Lower leg skin (tissue), 4 donors: ENCODE measurements around the gene ADAMTS17. TPM values are rescaled to one million over a fixed set of nuclear protein-coding genes. Genes with fewer than 3 reads are reported as not detected.

ENCODE experiments used
- DNase-seq, 2 donors: peaks; one replicate each; pipeline ENCODE4 v3.0.0-alpha.2; 2019; ENCODE audit warnings: low spot score in 2 of 2
- H3K4me3 ChIP-seq: fragments of 200-600 bp; sonication (generic); 2 replicates; pipeline ENCODE4 v1.5.1; 2017; ENCODE audit warnings: mild to moderate bottlenecking, low read depth; ENCODE audit not compliant: poor library complexity, severe bottlenecking
- POLR2A ChIP-seq, 2 donors: fragments of 450-650 bp; IDR thresholded peaks; one replicate each; pipeline ENCODE4 v1.6.1; 2016 to 2017; ENCODE audit warnings: antibody characterized with exemption in 2 of 2, mild to moderate bottlenecking in 1 of 2, moderate library complexity in 1 of 2
- WGBS, 2 donors: methylation state at CpG; one replicate each; pipeline ENCODE4 v1.1.5; 2018; 5-methylcytosine and 5-hydroxymethylcytosine counted together
- intact Hi-C: fragments of 100-400 bp; cut with DNase I; formaldehyde crosslinking; loops from one replicate; pipeline ENCODE4 v1.15.0; 2023; ENCODE audit warnings: low total_unique reads
- total RNA-seq, 4 donors: library from RNA; depleted of rRNA; stranded (reverse); fragments of >200 nt; gene quantifications; one replicate each; pipeline ENCODE4 v1.1.0, GENCODE V29; 2016
- TF ChIP-seq, protein P1 (sequence below), 3 donors: fragments of 450-650 bp; IDR thresholded peaks; one replicate each; pipeline ENCODE4 v1.5.1; 2016; ENCODE audit warnings: antibody characterized with exemption in 3 of 3, mild to moderate bottlenecking in 3 of 3, moderate library complexity in 2 of 3

ADAMTS17 gene
- total RNA-seq, 4 donors from 2014 or later, result 3.5 to 7.8 (median 3.9) TPM

DNA sequence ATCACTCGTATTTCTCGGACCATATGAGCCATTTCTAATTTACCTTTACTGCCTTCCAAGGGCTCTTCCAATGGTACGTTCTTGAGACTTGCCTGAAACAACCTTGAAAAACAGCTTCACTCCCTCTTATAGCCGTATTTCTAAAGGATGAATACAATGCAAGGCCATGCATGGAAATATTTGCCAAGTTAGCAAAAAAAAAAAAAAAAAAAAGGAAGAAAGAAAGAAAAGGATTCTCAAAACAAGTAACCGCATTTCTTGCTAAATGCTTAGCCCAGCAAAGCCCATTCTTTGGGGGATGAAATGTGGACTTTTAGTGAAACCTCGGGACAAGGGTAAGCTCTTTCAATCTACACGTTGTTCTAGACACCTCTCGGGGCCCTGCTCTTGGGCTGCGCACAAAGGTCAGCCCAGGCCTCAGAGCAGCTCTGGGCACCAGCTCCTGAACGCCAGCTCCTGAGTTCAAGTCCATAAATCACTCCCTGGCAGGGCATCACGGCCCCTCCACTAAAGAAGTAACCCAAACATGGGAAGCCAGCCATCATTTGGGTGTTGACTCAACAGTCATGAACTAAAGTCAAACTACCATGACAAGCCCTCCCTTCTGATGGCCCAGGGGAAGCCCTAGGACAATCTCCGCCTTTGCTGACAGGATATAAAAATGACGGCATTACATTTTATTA lies 132.7 kb downstream of the ADAMTS17 start:
- 73 to 80% methylated on average over 13 of the region's 13 CpGs for WGBS, 2 donors
- intact Hi-C loops, result loop anchor here (10.0 kb wide), 1 partner anchor 126 kb away; no protein-coding TSS in a partner anchor
- no peak for DNase-seq
- TF ChIP-seq POLR2A (IDR thresholded peaks at IDR 0.05), result no peak
- TF ChIP-seq, protein P1, sequence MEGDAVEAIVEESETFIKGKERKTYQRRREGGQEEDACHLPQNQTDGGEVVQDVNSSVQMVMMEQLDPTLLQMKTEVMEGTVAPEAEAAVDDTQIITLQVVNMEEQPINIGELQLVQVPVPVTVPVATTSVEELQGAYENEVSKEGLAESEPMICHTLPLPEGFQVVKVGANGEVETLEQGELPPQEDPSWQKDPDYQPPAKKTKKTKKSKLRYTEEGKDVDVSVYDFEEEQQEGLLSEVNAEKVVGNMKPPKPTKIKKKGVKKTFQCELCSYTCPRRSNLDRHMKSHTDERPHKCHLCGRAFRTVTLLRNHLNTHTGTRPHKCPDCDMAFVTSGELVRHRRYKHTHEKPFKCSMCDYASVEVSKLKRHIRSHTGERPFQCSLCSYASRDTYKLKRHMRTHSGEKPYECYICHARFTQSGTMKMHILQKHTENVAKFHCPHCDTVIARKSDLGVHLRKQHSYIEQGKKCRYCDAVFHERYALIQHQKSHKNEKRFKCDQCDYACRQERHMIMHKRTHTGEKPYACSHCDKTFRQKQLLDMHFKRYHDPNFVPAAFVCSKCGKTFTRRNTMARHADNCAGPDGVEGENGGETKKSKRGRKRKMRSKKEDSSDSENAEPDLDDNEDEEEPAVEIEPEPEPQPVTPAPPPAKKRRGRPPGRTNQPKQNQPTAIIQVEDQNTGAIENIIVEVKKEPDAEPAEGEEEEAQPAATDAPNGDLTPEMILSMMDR (IDR thresholded peaks at IDR 0.05), result no peak
- H3K4me3 ChIP-seq, result no peak overlapping the region

DNA sequence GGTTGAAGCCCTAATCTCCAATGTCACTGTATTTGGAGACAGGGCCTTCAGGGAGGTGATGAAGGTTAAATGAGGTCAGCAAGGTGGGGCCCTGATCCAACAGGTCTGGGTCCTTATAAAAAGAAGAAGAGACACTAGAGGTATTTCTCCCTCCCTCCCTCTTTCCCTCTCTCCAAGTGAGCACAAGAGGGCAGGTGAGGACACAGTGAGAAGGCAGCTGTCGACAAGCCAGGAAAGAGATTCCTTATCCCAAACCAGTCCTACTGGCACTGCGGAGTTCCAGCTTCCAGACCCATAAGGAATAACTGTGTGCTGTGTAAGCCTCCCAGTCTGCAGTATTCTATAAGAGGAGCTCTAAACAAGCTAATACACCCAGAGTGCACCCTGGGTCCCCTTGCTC lies 134.7 kb downstream of the ADAMTS17 start:
- 49 to 56% methylated on average over 2 of the region's 2 CpGs for WGBS, 2 donors
- DNase-seq, result no peak
- intact Hi-C loops, result loop anchor here (10.0 kb wide), 1 partner anchor 128 kb away; no protein-coding TSS in a partner anchor
- TF ChIP-seq, protein P1 (IDR thresholded peaks at IDR 0.05), result no peak
- no peak for TF ChIP-seq POLR2A (IDR thresholded peaks at IDR 0.05)
- no peak overlapping the region for H3K4me3 ChIP-seq

DNA sequence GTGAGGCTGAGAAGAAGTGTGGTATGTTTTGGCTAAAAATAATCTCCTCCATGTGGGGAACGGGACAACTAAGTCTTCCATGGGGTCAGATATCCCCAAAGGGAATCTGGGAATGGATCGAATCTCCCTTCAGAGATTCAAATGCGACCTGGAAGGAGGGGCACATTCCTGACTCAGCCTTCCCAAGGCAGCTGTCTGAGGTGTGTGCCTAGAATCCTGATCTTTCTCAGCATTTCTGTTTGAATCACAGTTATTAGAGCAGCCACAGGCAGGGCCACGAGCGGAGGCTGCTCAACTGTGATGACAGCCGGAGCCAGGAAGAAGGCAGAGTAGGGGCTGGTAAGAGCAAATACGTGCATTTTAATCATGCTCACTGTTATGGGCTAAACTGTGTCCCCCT lies 135.1 kb downstream of the ADAMTS17 start:
- no peak for TF ChIP-seq POLR2A (IDR thresholded peaks at IDR 0.05)
- TF ChIP-seq, protein P1 (IDR thresholded peaks at IDR 0.05), result no peak
- intact Hi-C loops, result loop anchor here (10.0 kb wide), 1 partner anchor 128 kb away; no protein-coding TSS in a partner anchor
- no peak overlapping the region for H3K4me3 ChIP-seq
- DNase-seq, result no peak
- WGBS, 2 donors, result 49 to 67% methylated on average over 7 of the region's 7 CpGs

DNA sequence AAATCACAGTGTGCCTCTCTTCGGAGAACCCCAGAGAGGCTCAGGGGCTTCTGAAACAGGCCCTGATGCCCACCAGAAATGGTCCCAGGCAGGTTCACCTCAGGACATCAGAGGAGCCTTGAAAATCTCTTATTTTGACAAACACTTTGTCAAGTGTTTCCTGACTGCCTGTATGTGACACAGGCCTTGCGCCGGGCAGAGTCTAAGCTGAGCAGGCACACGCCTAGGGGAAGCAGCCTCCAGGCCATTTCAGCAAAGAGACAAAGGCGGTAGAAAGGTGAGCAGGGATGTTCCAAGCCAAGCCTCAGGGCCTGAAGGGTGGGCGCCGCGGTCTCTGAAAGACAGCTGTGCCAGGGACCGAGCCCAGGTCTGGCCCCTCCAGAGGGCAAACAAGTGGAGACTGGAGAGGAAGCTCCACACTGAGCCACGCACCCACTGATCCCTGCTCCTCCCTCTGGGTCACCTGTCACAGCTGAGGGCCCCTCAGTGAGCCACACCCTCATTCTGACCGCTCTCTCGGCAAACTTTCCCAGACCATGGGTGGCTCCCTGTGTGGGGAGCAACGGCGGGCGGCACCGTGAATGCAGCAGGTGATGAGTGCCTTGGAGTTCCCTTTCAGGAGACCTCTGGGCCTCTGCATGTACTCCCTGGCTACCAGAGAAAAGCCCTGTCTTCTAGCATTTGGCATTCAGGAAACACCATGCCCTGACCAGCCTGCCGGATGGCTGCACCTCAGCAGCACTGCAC lies 136.1 kb downstream of the ADAMTS17 start:
- intact Hi-C loops, result loop anchor here (10.0 kb wide), 1 partner anchor 129 kb away; no protein-coding TSS in a partner anchor
- H3K4me3 ChIP-seq, result no peak overlapping the region
- DNase-seq, result no peak
- TF ChIP-seq, protein P1 (IDR thresholded peaks at IDR 0.05), result no peak
- no peak for TF ChIP-seq POLR2A (IDR thresholded peaks at IDR 0.05)
- WGBS, 2 donors, result 53 to 69% methylated on average over 16 to 17 of the region's 17 CpGs

DNA sequence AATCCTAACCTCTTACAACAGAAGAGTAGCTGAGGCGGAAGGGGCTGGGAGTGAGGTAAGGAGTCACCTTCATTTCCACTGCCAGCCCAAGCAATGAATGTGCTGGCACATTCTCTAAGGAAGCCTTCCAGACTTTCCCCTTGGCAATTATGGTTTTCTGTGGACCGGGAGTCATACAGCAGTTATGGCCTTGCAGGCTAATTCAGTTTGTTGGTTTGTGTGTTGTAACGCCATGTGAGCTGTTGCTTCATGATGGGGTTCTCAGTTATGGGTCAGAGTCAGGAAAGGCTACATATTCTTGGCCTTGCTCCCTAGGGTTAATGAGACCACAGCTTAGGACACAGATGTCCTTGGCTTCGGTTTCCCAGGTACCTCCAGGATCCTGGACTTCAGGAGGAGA lies 137.0 kb downstream of the ADAMTS17 start:
- WGBS, 2 donors, result 82 to 89% methylated on average over 4 of the region's 4 CpGs
- no peak for DNase-seq
- intact Hi-C loops, result loop anchor here (10.0 kb wide), 1 partner anchor 130 kb away; no protein-coding TSS in a partner anchor
- no peak overlapping the region for H3K4me3 ChIP-seq
- no peak for TF ChIP-seq POLR2A (IDR thresholded peaks at IDR 0.05)
- TF ChIP-seq, protein P1 (IDR thresholded peaks at IDR 0.05), result no peak
